CD14-positive monocyte (primary cell): ENCODE data around the gene ST3GAL4. TPM values are rescaled to one million over a fixed set of nuclear protein-coding genes. Genes with fewer than 3 reads are reported as not detected.

Experiments
- DNase-seq, 3 donors: peaks; one replicate each; pipeline ENCODE4 v3.0.0-alpha.2; 2011 to 2022
- H2AFZ ChIP-seq: 2 replicates; pipeline ENCODE4 v1.6.0; 2012; ENCODE audit warnings: mild to moderate bottlenecking, low read depth, low read length, inconsistent platforms; ENCODE audit not compliant: insufficient read depth, poor library complexity, severe bottlenecking
- H3K27ac ChIP-seq, 2 donors: 1 replicate in 1 of 2; 2 replicates in 1 of 2; pipeline ENCODE4 v1.5.1; 2012 to 2013; ENCODE audit warnings: low read length in 2 of 2, control low read depth in 1 of 2, inconsistent platforms in 1 of 2, low read depth in 1 of 2, mild to moderate bottlenecking in 1 of 2
- H3K27me3 ChIP-seq, 2 donors: one replicate each; pipeline versions ENCODE4 v1.6.0 to v1.6.1; 2011 to 2013; ENCODE audit warnings: low read length in 2 of 2; ENCODE audit not compliant: control insufficient read depth in 2 of 2, insufficient read depth in 2 of 2
- H3K36me3 ChIP-seq, 2 donors: replicated peaks in 1 of 2; 1 replicate in 1 of 2; 2 replicates in 1 of 2; pipeline versions ENCODE4 v1.5.1 to v1.6.1; 2012 to 2013; ENCODE audit warnings: low read length in 2 of 2, control low read depth in 1 of 2, inconsistent platforms in 1 of 2, mild to moderate bottlenecking in 1 of 2; ENCODE audit not compliant: insufficient read depth in 2 of 2, control insufficient read depth in 1 of 2
- H3K4me1 ChIP-seq, 2 donors: 1 replicate in 1 of 2; 2 replicates in 1 of 2; pipeline versions ENCODE4 v1.5.1 to v1.6.1; 2012 to 2013; ENCODE audit warnings: low read length in 2 of 2, control low read depth in 1 of 2, inconsistent platforms in 1 of 2, mild to moderate bottlenecking in 1 of 2, moderate library complexity in 1 of 2; ENCODE audit not compliant: insufficient read depth in 2 of 2, control insufficient read depth in 1 of 2
- H3K4me2 ChIP-seq: replicated peaks from 2 replicates; pipeline ENCODE3; 2012; ENCODE audit warnings: low read length, moderate library complexity, mild to moderate bottlenecking; ENCODE audit not compliant: poor library complexity, severe bottlenecking; ENCODE audit errors: extremely low read depth
- H3K4me3 ChIP-seq, 3 experiments: fragments of 200-600 bp in 1 of 3; sonication (generic) in 1 of 3; replicated peaks in 1 of 3; 1 replicate in 2 of 3; 2 replicates in 1 of 3; pipeline ENCODE4 v1.5.1; 2011 to 2013; ENCODE audit warnings: low read length in 3 of 3, mild to moderate bottlenecking in 3 of 3, control low read depth in 2 of 3, low read depth in 2 of 3, inconsistent platforms in 1 of 3, moderate library complexity in 1 of 3
- H3K79me2 ChIP-seq: 2 replicates; pipeline ENCODE4 v1.6.0; 2012; ENCODE audit warnings: mild to moderate bottlenecking, control low read depth, inconsistent platforms, low read length, moderate library complexity; ENCODE audit not compliant: insufficient read depth
- H3K9ac ChIP-seq: 2 replicates; pipeline ENCODE4 v1.6.0; 2017; ENCODE audit warnings: low read length, mild to moderate bottlenecking; ENCODE audit not compliant: insufficient read depth, poor library complexity, severe bottlenecking
- H3K9me3 ChIP-seq, 2 donors: replicated peaks in 1 of 2; 1 replicate in 1 of 2; 2 replicates in 1 of 2; pipeline versions ENCODE4 v1.5.1 to v1.6.1; 2012 to 2013; ENCODE audit warnings: low read length in 2 of 2, control low read depth in 1 of 2; ENCODE audit not compliant: control insufficient read depth in 1 of 2, insufficient read depth in 1 of 2
- H4K20me1 ChIP-seq: 2 replicates; pipeline ENCODE4 v1.6.0; 2012; ENCODE audit warnings: mild to moderate bottlenecking, low read length, control low read depth, moderate library complexity; ENCODE audit not compliant: insufficient read depth
- H3K27ac Mint-ChIP-seq, 7 donors: one replicate each; pipeline ENCODE4 v1.8.0; 2020; ENCODE audit warnings: mild to moderate bottlenecking in 7 of 7, mixed read lengths in 7 of 7, moderate library complexity in 6 of 7, inconsistent platforms in 2 of 7
- H3K27me3 Mint-ChIP-seq, 3 donors: one replicate each; pipeline ENCODE4 v1.8.0; 2021 to 2022; ENCODE audit warnings: low read depth in 3 of 3, mild to moderate bottlenecking in 3 of 3, mixed read lengths in 3 of 3, moderate library complexity in 3 of 3, inconsistent platforms in 1 of 3
- H3K36me3 Mint-ChIP-seq, 2 donors: one replicate each; pipeline ENCODE4 v1.8.0; 2020; ENCODE audit warnings: mixed read lengths in 2 of 2, inconsistent platforms in 1 of 2, mild to moderate bottlenecking in 1 of 2
- H3K4me1 Mint-ChIP-seq: one replicate; pipeline ENCODE4 v1.8.0; 2020; ENCODE audit warnings: mild to moderate bottlenecking, mixed read lengths
- H3K4me3 Mint-ChIP-seq, 2 donors: one replicate each; pipeline ENCODE4 v1.8.0; 2020; ENCODE audit warnings: mild to moderate bottlenecking in 2 of 2, mixed read lengths in 2 of 2, moderate library complexity in 1 of 2
- H3K9me3 Mint-ChIP-seq, 7 donors: one replicate each; pipeline ENCODE4 v1.8.0; 2020 to 2022; ENCODE audit warnings: mixed read lengths in 7 of 7, mild to moderate bottlenecking in 6 of 7, moderate library complexity in 6 of 7, inconsistent platforms in 2 of 7
- WGBS: methylation state at CpG from one replicate; pipeline ENCODE4 v1.1.5; 2013; ENCODE audit warnings: missing lambda C conversion rate; ENCODE audit not compliant: insufficient coverage; 5-methylcytosine and 5-hydroxymethylcytosine counted together
- intact Hi-C, 2 donors: fragments of 100-400 bp; cut with micrococcal nuclease; formaldehyde crosslinking; loops; one replicate each; pipeline versions ENCODE4 v1.15.0 to v1.15.1; 2023
- polyA plus RNA-seq, 3 donors: library from polyadenylated mRNA; depleted of rRNA in 1 of 3; unstranded in 2 of 3; stranded (reverse) in 1 of 3; fragments of 300-500 nt in 2 of 3; fragments of >200 nt in 1 of 3; fragmentation: Illumina TruSeq in 2 of 3; gene quantifications; 1 replicate in 2 of 3; 2 replicates in 1 of 3; pipeline ENCODE4 v1.2.3, GENCODE V29; 2012 to 2021
- TF ChIP-seq, protein P1 (sequence below): fragments of 200-600 bp; IDR thresholded peaks from one replicate; pipeline ENCODE4 v1.8.0; 2022; ENCODE audit warnings: antibody characterized with exemption, mild to moderate bottlenecking

Gene ST3GAL4
- polyA plus RNA-seq, 3 donors: 7.8 to 14.3 (median 10.1) TPM

DNA sequence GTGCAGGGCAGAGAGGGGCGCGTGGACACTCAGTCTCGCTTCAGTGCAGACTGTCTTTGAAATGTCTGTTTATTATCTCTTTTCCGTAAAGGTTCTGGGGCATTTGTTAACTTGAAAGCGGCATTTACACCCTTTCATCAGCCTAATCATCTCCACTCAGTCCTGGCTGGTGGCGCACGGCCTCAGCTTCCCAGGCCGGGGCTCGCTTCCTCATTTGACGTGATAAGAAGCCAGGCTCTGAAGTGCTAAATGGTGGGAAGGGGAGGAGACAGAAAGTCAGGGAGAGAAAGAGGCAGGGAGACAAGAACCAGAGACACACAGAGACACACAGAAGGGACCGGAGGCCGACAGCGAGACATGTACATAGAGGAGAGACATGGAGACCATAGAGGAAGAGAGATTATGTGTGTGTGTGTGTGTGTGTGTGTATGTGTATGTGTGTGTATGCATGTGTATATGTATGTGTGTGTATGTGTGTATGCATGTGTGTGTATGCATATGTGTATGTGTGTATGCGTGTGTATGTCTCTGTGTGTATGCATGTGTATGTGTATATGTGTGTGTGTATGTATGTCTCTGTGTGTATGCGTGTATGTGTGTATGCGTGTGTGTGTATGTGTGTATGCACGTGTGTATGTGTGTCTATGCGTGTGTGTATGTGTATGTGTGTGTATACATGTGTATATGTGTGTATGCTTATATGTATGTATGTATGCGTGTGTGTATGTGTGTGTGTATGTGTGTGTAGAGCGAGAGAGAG, 101.5 kb downstream of the ST3GAL4 start:
- H3K36me3 ChIP-seq: no peaks in the 10 kb centered on the region
- H3K4me3 ChIP-seq: no peak overlapping the region
- Mint-ChIP-seq H3K9me3 (peaks cover 0 to 2% (median 0%) of the 10 kb centered on the region in 7 donors), H3K36me3 (no peaks in the 10 kb centered on the region), H3K4me3 (no peak overlapping the region), H3K27me3 (peaks cover 1 to 9% (median 2%) of the 10 kb centered on the region in 3 donors), H3K27ac (no peak overlapping the region), H3K4me1 (peaks cover 2% of the 10 kb centered on the region)
- no peak overlapping the region for H3K9ac ChIP-seq
- intact Hi-C loops: no loop called here
- H3K9me3 ChIP-seq: no peaks in the 10 kb centered on the region
- peak overlapping the region; percentile 46 for H2AFZ ChIP-seq
- TF ChIP-seq, protein P1, sequence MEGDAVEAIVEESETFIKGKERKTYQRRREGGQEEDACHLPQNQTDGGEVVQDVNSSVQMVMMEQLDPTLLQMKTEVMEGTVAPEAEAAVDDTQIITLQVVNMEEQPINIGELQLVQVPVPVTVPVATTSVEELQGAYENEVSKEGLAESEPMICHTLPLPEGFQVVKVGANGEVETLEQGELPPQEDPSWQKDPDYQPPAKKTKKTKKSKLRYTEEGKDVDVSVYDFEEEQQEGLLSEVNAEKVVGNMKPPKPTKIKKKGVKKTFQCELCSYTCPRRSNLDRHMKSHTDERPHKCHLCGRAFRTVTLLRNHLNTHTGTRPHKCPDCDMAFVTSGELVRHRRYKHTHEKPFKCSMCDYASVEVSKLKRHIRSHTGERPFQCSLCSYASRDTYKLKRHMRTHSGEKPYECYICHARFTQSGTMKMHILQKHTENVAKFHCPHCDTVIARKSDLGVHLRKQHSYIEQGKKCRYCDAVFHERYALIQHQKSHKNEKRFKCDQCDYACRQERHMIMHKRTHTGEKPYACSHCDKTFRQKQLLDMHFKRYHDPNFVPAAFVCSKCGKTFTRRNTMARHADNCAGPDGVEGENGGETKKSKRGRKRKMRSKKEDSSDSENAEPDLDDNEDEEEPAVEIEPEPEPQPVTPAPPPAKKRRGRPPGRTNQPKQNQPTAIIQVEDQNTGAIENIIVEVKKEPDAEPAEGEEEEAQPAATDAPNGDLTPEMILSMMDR: no peak
- H4K20me1 ChIP-seq: no peaks in the 10 kb centered on the region
- WGBS: 58% methylated on average over 13 of the region's 20 CpGs
- H3K4me2 ChIP-seq: no peak overlapping the region
- peaks cover 9 to 15% of the 10 kb centered on the region in 2 donors for H3K4me1 ChIP-seq
- no peak overlapping the region for H3K27ac ChIP-seq
- peak; percentile 9 to 21 (median 13) for DNase-seq
- no peaks in the 10 kb centered on the region for H3K27me3 ChIP-seq
- no peaks in the 10 kb centered on the region for H3K79me2 ChIP-seq

DNA sequence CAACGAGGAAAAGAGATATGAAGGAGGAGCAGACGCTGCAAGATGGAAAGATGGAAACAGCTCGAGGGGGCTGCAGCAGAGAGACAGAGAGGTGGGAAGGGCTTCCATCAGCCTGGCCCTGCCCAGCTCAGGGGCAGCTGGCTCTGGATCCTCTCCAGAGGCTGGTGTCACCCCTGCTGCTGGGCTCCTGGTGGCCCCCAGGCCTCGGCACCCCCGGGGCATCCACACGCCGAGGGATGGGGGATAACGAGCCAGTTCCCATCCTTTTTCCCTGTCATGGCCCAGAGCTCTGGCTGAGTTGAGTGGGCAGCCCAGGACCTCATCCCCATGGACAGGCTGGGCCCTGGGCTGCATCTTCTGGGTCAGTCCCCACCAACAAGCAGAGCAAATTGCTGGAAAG, 102.3 kb downstream of the ST3GAL4 start:
- Histone ChIP-seq H3K79me2 (no peaks in the 10 kb centered on the region), H3K9ac (no peak overlapping the region), H3K4me3 (no peak overlapping the region), H3K9me3 (no peaks in the 10 kb centered on the region), H3K27ac (no peak overlapping the region), H2AFZ (no peak overlapping the region), H3K27me3 (no peaks in the 10 kb centered on the region), H3K36me3 (no peaks in the 10 kb centered on the region), H4K20me1 (no peaks in the 10 kb centered on the region), H3K4me2 (no peak overlapping the region), H3K4me1 (peaks cover 9 to 15% of the 10 kb centered on the region in 2 donors)
- H3K4me1 Mint-ChIP-seq: peaks cover 2% of the 10 kb centered on the region
- no peak overlapping the region for H3K4me3 Mint-ChIP-seq
- no peak for DNase-seq
- WGBS: 90% methylated on average over 2 of the region's 8 CpGs
- intact Hi-C loops: no loop called here
- no peaks in the 10 kb centered on the region for H3K9me3 Mint-ChIP-seq
- no peak overlapping the region for H3K27ac Mint-ChIP-seq
- no peaks in the 10 kb centered on the region for H3K36me3 Mint-ChIP-seq
- TF ChIP-seq, protein P1: no peak
- H3K27me3 Mint-ChIP-seq: peaks cover 1 to 9% (median 2%) of the 10 kb centered on the region in 3 donors
